ENCODE results near the gene PIK3C2G.

Gene PIK3C2G

DNA sequence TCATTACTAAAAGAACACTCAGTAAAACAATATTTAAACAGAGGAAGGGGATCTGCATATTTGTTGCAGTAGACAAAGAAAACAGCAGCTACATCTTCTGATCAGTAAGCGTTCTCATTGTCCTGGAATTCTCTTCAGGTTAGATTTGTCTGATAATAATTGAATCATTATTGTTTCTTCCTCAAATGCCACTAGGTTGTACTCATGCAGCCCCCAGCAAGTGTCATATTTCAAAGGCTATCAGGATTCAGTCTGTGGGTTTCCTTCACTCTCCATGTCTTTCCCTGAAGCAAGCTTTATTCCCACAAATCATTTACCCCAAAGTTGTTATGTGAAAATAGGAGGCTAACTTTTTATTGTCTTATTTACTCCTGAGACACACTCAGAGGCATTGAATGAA lies 14.7 kb downstream of the PIK3C2G start:
- DNase-seq: no peak

DNA sequence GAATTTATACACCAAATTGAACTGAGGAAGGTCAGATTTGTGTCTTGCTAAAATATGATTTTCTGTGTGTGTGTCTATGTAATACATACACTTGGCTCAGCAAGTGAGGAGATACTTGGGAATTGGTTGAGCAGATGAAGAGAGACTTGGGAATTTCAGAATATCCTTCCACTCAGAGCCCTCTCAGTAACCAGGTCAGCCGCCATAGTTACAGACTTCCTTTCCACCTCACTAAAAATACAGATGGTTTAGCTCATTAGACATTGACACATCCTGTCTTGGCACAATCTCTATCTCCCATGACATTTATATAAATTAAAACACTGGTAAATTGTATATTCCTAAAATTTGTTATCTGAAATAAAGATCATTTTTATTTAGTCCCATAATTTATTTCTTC lies 15.9 kb downstream of the PIK3C2G start:
- DNase-seq: no peak

DNA sequence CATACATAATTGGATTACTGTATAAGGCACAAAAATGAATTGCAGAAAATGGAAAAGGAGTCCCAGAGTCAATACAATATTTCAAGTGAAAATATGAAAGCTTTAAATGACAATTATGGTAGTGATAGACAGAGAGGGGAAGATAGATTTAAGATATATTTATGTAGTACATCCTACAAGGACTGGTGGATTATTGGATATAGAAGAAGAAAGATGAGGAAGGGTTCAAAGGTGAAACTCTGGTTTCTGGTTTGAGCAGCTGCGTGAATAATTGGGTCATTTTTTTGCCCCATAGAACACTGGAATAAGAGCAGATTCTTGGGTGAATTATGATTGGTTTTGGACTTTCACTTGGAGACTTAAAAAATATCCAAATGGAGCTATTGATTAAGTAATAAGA lies 19.4 kb downstream of the PIK3C2G start:
- DNase-seq: no peak

DNA sequence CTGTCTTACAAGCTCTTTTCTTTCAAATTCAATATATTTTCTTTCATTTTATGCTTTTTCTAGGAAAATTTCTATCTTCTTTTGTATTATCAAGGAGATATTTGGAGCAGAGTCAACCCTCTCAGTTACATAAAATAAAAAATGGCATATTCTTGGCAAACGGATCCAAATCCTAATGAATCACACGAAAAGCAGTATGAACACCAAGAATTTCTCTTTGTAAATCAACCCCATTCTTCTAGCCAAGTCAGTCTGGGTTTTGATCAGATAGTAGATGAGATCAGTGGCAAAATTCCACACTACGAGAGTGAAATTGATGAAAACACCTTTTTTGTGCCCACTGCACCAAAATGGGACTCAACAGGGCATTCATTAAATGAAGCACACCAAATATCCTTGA lies 20.6 kb downstream of the PIK3C2G start:
- no peak for DNase-seq

DNA sequence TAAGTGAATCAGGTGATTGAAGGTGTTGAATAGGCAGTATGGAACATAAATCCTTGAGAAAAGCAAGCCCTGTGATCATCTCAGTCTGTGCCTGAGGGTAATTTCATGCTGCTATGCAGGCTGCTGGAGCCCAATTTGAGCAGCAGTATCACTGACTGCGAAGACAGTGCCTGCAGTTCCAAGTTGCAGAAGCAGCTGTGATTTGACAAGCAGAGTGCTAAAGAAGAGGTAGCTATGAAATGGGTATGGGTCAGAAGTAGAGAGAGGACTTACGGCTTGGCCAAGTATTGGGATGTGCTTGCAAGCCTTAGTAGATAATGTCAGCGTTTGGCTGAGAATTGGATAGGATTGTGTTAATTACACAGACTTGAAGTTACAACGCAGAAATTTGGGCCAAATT lies 22.5 kb downstream of the PIK3C2G start:
- no peak for DNase-seq

DNA sequence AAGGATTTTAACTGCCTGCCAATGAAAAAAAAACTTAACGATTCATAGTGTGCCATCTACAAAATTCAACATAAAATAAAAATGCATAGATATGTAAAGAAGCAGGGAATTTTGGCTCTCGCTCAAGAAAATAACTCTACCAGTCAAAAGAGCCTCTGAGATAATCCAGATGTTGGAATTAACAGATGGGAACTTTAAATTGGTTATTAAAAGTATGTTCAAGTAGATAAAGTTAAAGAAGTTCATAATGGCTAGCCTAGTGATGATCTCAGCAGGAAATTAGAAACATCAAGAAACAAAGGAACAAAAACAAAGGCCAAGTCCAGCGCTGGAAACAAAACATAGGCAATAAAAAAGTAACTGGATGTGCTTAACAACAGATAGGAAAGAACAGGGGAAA lies 23.1 kb downstream of the PIK3C2G start:
- no peak for DNase-seq

DNA sequence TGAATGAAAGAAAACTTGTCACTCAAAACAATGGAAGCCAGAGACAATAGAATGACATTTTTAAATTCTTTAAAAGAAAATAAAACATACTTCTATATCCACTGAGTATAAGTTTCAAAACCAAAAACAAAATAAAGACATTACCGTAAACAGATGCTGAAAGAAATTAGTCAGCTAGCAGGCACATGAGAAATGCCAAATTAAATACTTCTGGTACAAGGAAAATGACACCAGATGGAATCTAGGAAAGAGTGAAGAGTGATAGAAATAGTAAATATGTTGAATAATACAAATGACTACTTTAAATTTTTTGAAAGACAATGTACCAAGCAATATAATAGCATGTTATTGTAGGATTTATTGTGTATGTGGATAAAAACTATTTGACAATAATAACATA lies 23.8 kb downstream of the PIK3C2G start:
- DNase-seq: no peak

DNA sequence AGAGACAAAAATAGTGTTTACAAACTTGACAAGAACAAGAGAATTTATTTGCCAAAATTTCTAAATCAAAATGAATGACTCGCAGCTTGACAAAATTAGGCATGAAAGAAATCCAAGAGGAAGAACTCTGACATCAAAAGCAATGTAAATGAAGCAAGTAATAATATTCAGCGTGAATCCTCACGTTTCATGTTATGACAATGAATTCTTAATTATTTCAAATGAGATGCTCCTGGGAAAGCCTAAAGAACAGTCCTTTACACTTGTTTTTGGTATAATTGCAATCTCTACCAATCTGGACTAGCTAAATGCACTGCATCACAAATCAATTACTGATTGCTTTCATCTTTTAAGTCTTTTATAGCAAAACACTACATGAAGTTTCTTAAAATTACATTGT lies 29.1 kb downstream of the PIK3C2G start:
- DNase-seq: no peak

DNA sequence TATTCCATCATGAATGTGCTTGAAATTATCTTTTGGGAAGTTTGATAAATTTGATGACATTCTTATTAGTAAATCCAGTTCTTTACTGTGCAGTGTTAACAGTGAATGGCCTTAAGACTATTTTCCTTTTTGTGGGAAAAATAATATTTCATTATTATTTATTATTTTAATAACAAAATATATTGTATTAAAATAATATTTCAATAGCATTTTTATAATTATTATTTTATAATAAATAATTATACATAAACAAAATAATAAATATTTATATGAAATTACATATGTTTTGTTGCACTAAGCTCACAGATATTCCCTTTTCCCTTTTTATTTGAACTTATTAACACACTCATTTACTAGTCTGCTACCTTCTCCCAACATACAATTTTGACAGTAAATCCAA lies 33.6 kb downstream of the PIK3C2G start:
- DNase-seq: no peak

DNA sequence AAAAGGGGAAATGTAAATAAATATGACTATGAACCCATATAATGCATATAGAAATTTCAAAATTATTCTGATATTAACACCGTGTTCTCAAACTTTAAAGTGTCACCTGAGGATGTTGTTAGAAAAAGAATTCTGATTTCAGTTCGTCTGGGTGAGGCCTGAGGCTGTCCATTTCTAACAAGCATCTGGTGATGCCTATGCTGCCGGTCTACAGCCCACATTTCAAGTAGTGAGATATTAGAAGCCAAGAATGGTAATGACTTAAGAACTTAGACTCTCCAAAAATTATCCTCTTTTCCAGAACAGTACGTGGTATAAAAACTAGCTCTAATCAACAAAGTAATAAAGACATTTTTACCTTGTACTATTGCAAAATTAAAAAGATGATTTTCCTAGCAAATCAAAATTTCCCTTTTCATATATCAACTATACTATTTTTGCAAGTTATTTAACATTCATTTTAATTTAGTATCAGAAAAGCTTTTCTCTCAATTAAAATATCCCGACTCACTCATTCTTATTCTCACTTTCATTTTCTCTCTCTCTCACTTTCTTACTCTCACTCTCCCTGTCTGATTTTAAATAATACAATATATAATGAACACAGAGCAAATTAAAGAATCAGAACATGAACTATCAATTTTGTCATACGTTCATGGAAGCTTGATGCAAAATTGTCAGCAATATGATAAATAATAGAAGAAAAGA lies 35.0 kb downstream of the PIK3C2G start:
- no peak for DNase-seq

DNA sequence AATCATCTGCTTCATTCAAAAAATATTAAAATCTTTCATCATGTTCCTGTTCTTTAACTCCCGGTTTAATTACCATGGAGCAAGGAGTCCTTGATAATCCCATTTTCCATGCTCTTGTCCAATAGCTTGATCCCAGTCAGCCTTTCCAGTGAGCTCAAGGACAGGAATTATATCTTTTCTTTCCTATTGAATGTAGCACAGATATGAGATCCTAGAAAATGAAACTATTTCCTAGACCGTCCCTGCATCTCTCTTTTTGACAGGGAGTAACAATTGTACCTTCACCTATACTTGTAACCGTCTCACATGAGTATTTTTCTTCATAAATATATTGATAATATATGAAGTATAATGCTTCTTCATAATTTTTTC lies 35.6 kb downstream of the PIK3C2G start:
- DNase-seq: no peak

DNA sequence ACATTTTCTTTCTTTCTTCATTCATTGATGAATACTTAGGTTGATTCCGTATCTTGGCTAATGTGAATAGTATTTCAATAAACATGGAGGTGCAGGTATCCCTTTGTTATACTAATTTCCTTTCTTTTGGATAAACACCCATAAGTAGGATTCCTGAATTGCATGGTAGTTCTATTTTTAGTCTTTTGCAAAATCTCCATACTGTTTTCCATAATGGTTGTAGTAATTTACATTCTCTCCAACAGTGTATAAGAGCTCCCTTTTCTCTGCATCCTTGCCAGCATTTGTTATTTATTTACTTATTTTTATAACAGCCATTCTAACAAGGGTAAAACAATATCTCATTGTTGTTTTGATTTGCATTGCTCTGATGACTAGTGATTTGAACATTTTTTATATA lies 36.6 kb downstream of the PIK3C2G start:
- DNase-seq: no peak

DNA sequence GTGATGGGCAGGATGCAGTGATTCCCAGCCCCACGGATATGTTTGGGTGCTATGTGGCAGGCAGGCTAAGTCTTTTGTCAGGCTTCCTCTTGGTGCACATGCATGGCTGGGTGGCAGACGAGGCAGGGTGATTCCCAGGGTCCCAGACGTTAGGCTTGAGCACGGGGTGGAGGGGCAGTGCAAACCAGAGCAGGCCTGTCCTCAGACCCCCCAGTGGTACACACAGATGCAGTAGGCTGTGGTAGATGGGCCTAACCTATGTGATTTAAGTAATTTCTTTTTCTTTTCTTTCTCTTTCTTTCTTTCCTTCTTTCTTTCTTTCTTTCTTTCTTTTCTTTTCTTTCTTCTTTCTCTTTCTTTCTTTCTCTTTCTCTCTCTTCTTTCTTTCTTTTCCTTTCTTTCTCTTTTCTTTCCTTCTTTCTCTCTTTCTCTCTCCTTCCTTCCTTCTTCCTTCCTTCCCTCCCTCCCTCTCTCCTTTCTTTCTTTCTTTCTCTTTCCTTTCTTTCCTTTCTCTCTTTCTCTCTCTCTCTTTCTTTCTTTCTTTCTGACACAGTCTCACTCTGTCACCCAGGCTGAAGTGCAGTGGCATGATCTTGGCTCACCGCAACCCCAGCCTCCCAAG lies 41.6 kb downstream of the PIK3C2G start:
- DNase-seq: no peak

DNA sequence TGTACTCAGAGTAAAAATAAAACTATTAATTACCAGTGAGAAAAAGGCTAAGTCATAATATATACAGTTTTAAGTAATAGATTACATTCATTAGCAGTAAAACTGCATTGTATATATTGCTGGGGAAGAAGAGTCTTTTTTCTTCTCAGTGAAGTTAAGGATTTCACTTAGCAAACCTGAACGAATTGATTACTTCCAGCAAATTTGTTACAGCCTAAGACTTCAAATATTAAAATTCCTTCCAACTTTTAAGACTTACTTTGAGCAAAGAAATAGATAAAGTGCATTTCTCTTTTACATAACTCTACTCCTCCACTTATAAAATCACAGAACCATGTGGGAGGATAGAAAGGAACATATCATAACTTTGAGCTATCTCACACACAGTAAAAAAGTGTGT lies 43.3 kb downstream of the PIK3C2G start:
- no peak for DNase-seq

DNA sequence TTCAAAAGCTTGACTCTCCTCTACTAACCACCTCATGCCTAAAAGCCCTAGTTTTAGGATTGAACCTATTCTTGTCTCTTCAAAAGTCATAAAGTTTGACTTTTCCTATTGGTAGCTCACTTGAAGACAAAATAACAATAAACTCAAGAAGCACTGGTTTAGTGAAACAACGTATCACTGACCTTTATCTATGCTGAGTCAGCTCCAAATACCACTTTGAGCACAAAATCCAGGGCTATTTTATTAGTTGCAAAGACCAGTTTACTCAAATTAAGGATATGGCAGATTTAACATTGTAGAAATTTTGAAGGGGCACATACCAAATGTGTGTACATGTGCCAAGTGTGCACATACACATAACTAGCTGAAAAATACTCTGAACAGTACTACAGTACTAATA lies 45.0 kb downstream of the PIK3C2G start:
- DNase-seq: no peak

DNA sequence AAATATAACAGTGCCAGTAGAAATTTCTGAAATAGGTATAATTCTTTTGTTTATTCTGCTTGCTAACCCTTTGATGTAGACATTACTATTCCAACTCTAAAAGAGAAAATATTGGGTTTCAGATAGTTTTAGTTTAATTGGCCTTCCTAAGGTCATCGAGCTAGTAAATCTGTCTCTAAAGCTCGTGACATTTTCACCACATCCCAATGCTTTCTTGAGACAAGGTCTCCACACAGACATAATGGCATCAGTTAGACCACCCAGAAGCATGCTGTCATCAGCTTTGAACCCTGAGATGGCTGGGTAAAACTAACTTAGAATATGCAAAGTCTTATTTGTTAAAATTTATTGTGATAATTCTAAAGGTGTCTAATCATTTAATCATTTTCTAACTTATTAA lies 52.0 kb downstream of the PIK3C2G start:
- no peak for DNase-seq

DNA sequence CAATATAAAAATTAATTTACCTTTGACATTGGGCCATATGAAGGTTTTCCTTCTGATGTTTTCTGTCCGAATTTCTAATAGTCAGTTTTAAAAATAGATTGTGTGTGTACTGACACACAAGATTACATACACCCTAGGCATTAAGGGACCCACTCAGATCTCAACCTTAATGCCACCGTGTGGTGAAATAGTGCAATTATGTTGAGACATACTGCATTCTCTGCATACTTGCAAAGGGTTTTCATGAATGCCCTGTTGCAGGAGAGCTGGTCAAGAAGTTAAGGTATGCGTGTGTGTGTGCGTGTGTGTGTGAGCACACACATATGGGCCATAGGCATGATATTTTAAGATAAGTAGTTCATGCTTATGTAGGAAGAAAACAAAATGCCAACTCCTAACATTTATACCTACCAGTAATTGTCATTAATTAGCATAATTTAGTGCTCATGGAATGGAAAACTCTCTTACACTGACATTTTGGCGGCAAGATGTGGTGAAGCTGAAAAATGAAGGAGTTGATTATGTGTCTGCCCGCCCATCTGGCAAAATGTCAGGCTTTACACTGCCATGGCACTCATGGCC lies 58.8 kb downstream of the PIK3C2G start:
- no peak for DNase-seq

DNA sequence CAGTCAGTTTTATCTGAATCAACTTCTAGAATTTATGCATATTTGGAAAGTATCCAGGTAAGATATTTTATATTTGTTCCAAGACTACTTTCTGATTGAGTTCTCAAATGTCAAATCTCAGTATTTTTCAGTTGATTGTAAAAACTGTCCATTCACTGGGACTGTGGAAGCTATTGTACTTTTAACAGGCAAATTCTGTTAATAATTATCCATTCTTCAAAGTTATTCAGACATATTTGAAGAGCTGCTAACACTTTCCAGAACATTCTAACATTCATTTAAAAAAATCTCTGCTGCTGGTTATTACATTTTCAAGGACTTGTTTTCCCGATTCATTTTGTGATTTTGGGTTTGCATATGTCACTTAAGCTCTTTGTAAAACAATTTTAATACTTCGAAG lies 59.7 kb downstream of the PIK3C2G start:
- no peak for DNase-seq

DNA sequence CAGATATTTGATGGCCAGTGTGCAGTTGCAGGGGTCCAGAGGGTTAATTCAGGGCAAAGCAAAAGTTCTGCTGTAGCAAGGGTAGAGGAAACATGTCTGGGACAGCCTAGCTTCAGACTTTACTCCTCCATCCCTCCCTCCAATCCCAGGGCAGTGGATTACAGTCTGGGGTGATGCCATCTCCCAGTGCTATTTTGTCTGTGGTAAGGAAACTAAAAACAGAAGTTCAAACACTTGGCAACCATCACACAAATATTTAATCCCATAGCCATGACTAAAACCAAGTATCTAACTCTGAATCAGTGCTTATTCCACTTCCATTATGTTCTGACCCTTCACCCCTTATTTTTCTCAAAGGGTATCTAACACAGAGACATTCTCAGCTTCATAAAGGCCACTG lies 61.8 kb downstream of the PIK3C2G start:
- no peak for DNase-seq

DNA sequence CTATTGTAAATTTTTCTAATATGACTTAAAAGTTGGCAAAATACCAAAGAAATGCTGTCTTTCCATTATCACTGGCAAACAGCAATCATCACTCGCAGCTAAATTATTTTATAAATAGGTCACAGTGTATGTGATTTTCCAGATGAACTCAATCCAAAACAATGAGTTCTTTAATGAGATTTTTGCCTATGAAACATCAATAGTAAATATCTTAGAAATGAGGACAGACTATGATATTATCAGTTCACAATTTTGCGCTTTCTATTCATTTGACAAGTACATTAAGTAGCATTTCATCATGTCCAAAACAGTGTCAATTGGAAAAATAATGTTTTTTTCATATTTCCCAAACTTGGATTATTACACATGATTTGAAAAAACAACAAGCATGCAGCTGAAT lies 65.7 kb downstream of the PIK3C2G start:
- no peak for DNase-seq

DNA sequence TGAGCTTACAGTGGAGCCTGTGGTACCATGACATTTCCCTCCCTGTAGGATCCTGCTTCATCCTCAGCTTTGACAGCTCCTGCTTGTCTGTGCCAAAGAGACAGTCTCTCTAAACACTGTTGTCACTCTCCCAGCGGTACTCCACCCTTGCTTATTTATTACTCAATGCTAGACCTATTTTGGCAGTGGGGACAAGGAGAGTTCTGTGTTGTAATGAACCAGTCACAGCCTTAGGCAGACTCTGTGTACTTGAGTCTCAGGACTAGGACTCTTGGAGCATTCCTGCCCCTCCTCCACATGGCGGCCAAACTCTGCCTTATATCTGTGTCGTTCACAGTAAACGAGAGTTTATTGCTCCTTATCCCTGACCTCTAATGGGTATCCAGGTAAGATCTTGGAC lies 70.9 kb downstream of the PIK3C2G start:
- no peak for DNase-seq

DNA sequence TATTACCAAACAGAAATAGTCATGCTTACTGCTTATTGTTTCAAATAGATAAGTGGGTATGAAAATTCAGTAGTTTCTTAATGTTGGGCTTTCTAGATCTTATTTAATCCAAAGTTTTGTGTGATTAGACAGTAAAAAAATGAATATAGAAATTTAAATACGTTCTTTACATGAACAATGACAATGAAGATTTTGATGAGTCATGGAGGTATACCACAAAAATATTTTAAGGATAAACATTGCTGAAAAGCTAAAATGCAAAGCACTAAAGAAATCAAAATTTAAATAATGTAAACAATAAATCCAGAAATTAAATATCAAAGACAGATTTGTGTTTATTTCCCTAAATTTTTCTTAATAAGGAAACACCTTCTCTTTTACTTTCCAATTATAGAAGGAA lies 78.3 kb downstream of the PIK3C2G start:
- DNase-seq: no peak

DNA sequence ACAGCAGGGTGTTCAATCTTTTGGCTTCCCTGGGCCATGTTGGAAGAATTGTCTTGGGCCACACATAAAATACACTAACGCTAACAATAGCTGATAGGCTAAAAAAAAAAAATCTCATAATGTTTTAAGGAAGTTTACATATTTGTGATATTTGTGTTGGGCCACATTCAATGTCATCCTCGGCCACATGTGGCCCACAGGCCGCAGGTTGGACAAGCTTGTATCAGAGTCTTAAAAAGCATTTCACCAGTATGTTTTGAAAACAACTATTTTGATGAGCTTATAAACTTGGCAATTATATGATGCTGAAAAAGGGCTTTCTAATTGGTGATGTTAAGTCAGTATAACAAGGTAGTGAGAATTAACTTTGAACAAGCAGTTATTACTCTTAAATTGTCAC lies 78.9 kb downstream of the PIK3C2G start:
- DNase-seq: no peak

DNA sequence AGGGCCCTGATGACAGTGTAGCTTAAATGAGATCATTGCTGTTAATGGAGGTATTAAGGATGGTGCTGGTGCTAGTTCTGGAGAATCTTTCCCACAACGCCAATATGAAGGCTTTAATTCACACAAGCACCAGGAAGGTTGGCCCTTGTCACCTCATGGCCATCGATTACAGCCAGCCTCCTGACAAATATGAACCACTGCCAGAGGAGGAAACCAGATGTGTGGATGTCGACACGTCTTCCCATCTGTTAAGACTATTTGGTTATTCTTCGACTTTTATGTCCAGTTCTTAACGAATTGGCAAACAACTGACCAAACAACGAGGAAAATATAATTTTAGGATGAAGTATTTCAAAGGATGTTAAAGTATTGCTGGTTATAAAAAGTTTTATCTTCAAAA lies 79.5 kb downstream of the PIK3C2G start:
- DNase-seq: no peak

DNA sequence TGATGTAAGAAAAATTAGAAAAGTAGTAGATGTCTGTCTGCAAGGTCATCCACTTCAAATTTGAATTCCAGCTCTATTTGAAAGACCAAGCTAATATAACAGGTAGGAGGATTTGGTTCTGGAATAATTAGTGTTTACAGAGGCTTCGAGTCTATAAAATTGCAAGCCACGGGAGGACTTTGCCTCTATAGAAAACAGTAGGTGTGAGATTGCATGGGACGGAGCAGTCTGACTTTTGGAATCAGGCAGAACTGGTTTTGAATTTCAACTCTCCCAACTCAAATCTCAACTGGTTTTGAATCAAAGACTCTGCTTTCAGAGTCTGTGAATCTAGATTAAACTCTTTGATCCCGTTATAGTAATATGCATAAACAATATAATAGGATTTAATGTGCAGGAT lies 82.4 kb downstream of the PIK3C2G start:
- DNase-seq: no peak

Data from COR-L47 (cell line).